Subcutaneous adipose tissue (tissue), 4 donors: ENCODE results near the gene BMF. TPM values are rescaled to one million over a fixed set of nuclear protein-coding genes. Genes with fewer than 3 reads are reported as not detected.

Source experiments
- CTCF ChIP-seq: fragments of 450-650 bp; IDR thresholded peaks from one replicate; pipeline ENCODE4 v1.5.1; 2016; ENCODE audit warnings: low read depth, mild to moderate bottlenecking, control low read depth, antibody characterized with exemption, moderate library complexity
- total RNA-seq, 4 donors: library from RNA; depleted of rRNA; stranded (reverse); fragments of >200 nt; gene quantifications; one replicate each; pipeline ENCODE4 v1.1.0, GENCODE V29; 2016

BMF gene
- total RNA-seq, 4 donors from 2014 or later: 4.9 to 12.9 (median 6.6) TPM

- no peak for TF ChIP-seq CTCF
Observed at GRCh38 chr15:40050788-40051470, 57.8 kb downstream of the BMF start.

GRCh38 chr15:40048926-40049475, 59.7 kb downstream of the BMF start:
- no peak for TF ChIP-seq CTCF

DNA sequence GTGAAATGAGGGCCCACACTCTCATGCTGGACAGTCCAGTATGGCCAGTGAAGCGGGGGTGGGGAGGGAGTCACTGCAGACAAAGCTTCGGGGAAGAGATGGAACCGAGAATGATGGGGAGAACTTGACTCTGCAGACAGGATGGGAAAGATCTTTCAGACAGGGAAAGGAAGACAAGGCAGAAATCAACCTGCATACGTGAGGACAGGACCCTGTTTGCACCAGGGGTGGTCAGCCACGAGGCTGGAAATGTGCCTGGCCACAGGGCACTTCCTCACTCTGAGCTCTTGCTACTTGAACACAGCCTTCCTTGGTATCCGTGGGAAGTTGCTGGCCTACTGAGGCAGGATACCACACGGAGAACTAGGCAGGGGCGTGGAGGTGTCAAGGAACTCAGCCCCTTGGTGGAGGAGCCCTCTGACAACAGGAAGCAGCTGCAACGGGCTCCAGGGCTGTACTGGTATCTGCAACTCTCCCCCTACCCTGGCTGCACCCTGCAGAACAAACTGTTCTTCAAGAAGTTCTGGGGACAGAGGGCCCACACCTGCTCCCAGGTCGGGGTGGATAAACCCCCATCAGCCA, 60.4 kb downstream of the BMF start:
- no peak for TF ChIP-seq CTCF

DNA sequence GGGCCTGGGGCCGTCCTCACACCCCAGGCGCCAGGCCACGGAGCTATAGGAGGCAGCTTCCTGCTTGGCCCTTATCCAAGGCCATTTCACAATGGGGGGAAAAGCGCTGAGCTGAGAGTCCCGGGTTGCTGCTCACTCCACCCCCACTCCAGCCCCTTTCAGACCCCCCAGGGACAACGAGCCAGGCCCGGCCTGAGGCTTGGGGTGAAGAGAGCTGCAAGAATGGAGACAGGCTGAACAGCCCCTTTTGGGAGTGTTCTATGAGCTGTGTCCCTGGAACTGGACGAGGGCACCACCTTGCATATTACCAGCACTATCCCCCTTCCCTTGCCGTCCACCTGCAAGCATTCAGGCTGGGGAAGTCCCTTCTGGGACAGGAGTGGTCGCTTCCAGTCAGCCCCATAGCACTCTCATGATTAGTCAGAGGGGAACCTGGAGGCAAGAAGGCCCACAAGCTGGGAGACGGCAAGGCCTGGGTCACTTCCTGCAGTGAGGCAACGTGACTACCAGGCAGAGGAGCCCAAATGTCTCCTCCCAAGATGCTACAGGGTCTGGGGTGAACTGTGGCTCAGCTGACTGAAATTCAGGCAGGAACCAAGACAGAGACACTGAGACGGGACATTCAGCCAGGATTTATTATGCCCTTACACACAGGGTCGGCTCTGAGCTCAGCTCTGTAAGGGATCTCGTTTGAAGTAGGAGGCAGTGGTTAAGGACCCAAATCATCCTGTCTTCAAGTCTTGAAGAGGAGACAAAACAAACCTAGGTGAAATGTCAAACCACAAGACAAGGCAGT, 61.1 kb downstream of the BMF start:
- TF ChIP-seq CTCF: no peak

DNA sequence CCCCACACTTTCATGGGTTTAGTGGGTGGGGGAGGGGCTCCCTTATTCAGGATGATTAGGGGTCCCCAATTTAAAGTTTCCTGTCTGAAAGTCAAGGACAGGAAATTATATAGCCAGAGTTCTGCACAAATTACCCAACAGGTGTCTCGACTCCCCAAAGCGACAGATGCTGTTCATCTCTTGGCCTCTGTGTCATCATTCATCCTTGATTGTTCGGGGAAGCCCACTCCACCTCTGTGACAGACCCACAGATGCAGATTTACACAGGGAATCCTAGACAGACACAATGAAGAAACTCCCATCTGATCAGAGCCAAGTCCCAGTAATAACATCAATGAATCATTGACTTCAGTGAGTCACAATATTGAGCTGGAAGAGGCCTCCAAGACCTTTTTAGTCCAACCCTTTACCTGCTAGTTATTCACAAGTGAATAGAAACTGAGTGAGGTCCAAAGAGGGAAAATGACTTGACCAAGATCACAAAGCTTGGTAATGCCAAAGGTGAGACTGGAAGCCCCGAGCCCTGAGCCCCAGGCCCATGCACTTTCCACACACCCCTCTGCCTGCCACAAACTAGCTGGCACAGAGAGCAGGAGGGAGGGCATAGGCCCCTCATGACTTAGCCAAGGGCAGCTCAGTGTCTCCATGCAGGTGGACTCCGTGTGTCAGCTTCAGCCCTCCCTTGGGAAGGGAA, 61.8 kb downstream of the BMF start:
- no peak for TF ChIP-seq CTCF

GRCh38 chr15:40045572-40046217, 63.0 kb downstream of the BMF start:
- no peak for TF ChIP-seq CTCF
